ENCODE measurements around the gene PRM2.

DNA sequence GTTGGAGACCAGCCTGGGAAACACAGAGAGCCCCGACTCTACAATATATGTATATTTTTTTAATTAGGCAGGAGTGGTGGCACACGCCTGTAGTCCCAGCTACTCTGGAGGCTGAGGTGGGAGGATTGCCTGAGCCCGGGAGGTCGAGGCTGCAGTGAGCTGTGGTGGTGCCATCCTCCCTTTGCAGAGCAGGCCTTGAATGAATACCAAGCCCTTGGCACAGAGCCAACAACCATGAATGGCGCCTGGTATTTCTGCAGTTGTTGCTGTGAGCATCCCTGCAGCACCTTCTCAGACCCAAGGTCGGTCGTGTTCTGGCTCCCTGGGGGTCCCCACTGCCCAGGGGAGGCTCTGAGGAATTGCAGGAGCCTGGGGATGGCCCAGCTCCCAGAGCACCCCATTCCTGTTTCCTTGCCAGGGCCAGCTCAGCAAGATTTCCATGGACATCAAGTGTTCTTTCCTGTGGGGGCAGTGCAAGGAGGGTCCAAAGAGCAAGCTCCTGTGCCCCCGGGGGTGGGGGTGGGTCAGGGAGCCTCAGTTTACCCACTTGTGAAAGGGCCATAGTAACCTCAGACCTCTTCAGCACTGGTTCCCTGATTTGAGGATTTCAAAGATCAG, 43.4 kb upstream of the PRM2 start:
- TF ChIP-seq, protein P1, sequence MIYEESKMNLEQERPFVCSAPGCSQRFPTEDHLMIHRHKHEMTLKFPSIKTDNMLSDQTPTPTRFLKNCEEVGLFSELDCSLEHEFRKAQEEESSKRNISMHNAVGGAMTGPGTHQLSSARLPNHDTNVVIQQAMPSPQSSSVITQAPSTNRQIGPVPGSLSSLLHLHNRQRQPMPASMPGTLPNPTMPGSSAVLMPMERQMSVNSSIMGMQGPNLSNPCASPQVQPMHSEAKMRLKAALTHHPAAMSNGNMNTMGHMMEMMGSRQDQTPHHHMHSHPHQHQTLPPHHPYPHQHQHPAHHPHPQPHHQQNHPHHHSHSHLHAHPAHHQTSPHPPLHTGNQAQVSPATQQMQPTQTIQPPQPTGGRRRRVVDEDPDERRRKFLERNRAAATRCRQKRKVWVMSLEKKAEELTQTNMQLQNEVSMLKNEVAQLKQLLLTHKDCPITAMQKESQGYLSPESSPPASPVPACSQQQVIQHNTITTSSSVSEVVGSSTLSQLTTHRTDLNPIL (CRISPR knock-in tag; IDR thresholded peaks at IDR 0.05; ENCODE audit: low read depth) = no peak
- TF ChIP-seq SNAI2 (CRISPR knock-in tag; IDR thresholded peaks at IDR 0.05) (no peak), ZFP3 (CRISPR knock-in tag; IDR thresholded peaks at IDR 0.05) (no peak), RARB (CRISPR knock-in tag; IDR thresholded peaks at IDR 0.05) (no peak)

All from SK-N-SH treated with all-trans-retinoic acid at 6 μM for 48 hours (cell line).